Measurements from ENCODE around the gene OTUD1.

GRCh38 chr10:23421397-23421796 is 17.5 kb upstream of the OTUD1 start:
- TF ChIP-seq CTCF (IDR thresholded peaks at IDR 0.05) = no peak
- TF ChIP-seq POLR2A (IDR thresholded peaks at IDR 0.05) = no peak
- no peak for TF ChIP-seq POLR2AphosphoS5 (IDR thresholded peaks at IDR 0.05)
